Stimulated activated naive CD8-positive, alpha-beta T cell treated with anti-CD3 and anti-CD28 coated beads, Interleukin-15, Interleukin-2, amounts not matched to agents 100 U/mL and 50 U/mL, for 24 hours (primary cell): ENCODE results near the gene SEZ6.
A peak's percentile ranks its signal among the peaks of the same experiment; 100 is the strongest.

ENCODE experiments used
- ATAC-seq: fragments of 150-1000 bp; cut with Tn5 transposase; one replicate; pipeline ENCODE4 v1.10.0; 2021
- DNase-seq: peaks from one replicate; pipeline ENCODE4 v3.0.0; 2021

The SEZ6 gene

GRCh38 chr17:29034510-29034909, 28.7 kb upstream of the SEZ6 start:
- no peak for ATAC-seq

GRCh38 chr17:29032857-29033197, 27.0 kb upstream of the SEZ6 start:
- no peak for DNase-seq
- no peak for ATAC-seq

More at GRCh38 chr17:29034510-29034909, 28.7 kb upstream of the SEZ6 start:
- DNase-seq = no peak

GRCh38 chr17:29032013-29032856, 26.4 kb upstream of the SEZ6 start:
- no peak for DNase-seq
- no peak for ATAC-seq

- DNase-seq (no peak), ATAC-seq (no peak)
Measured at GRCh38 chr17:29031488-29031887, 25.7 kb upstream of the SEZ6 start.

GRCh38 chr17:29024316-29024952, 18.6 kb upstream of the SEZ6 start:
- DNase-seq (no peak), ATAC-seq (no peak)

GRCh38 chr17:29022074-29022473, 16.2 kb upstream of the SEZ6 start:
- ATAC-seq = no peak
- no peak for DNase-seq

- no peak for ATAC-seq
- no peak for DNase-seq
Measured at GRCh38 chr17:29021226-29021625, 15.4 kb upstream of the SEZ6 start.

- no peak for DNase-seq
- ATAC-seq = no peak
Measured at GRCh38 chr17:29020576-29020975, 14.7 kb upstream of the SEZ6 start.

- DNase-seq = peak; percentile 16
Measured at GRCh38 chr17:29019475-29020181, 13.8 kb upstream of the SEZ6 start.

GRCh38 chr17:29018788-29019474, 13.1 kb upstream of the SEZ6 start:
- DNase-seq (no peak), ATAC-seq (no peak)

More at GRCh38 chr17:29019475-29020181, 13.8 kb upstream of the SEZ6 start:
- no peak for ATAC-seq

- ATAC-seq (no peak), DNase-seq (no peak)
Measured at GRCh38 chr17:29016345-29017210, 10.7 kb upstream of the SEZ6 start.

- no peak for DNase-seq
Measured at GRCh38 chr17:29014716-29015115, 8.9 kb upstream of the SEZ6 start.

GRCh38 chr17:29012535-29012934, 6.7 kb upstream of the SEZ6 start:
- DNase-seq (no peak), ATAC-seq (no peak)

More at GRCh38 chr17:29014716-29015115, 8.9 kb upstream of the SEZ6 start:
- ATAC-seq = no peak

- DNase-seq = no peak
- ATAC-seq = no peak
Measured at GRCh38 chr17:29010586-29010985, 4.8 kb upstream of the SEZ6 start.

- DNase-seq (no peak), ATAC-seq (no peak)
Measured at GRCh38 chr17:29010129-29010528, 4.3 kb upstream of the SEZ6 start.

- DNase-seq (no peak), ATAC-seq (no peak)
Measured at GRCh38 chr17:29008591-29008990, 2.8 kb upstream of the SEZ6 start.

- DNase-seq = no peak
- ATAC-seq = no peak
Measured at GRCh38 chr17:29007860-29008455, 2.1 kb upstream of the SEZ6 start.

GRCh38 chr17:29007456-29007855, 1.6 kb upstream of the SEZ6 start:
- DNase-seq (no peak), ATAC-seq (no peak)

GRCh38 chr17:29004081-29004692, 1.6 kb downstream of the SEZ6 start:
- no peak for DNase-seq
- no peak for ATAC-seq

GRCh38 chr17:29003289-29003688, 2.5 kb downstream of the SEZ6 start:
- DNase-seq (no peak), ATAC-seq (no peak)

- no peak for DNase-seq
- ATAC-seq = no peak
Measured at GRCh38 chr17:29002811-29003210, 3.0 kb downstream of the SEZ6 start.
